ENCODE data around the gene PRDM5.

The PRDM5 gene

GRCh38 chr4:120819805-120820437 is 102.6 kb downstream of the PRDM5 start:
- DNase-seq (ENCODE audit: low spot score) = no peak

- DNase-seq (ENCODE audit: low spot score) = no peak
Measured at GRCh38 chr4:120816296-120816965, 106.1 kb downstream of the PRDM5 start.

GRCh38 chr4:120815361-120815760 is 107.2 kb downstream of the PRDM5 start:
- no peak for DNase-seq (ENCODE audit: low spot score)

GRCh38 chr4:120814886-120815285 is 107.6 kb downstream of the PRDM5 start:
- no peak for DNase-seq (ENCODE audit: low spot score)

- DNase-seq (ENCODE audit: low spot score) = no peak
Measured at GRCh38 chr4:120812216-120812615, 110.3 kb downstream of the PRDM5 start.

- DNase-seq (ENCODE audit: low spot score) = no peak
Measured at GRCh38 chr4:120809518-120809917, 113.0 kb downstream of the PRDM5 start.

- no peak for DNase-seq (ENCODE audit: low spot score)
Measured at GRCh38 chr4:120808475-120809141, 113.9 kb downstream of the PRDM5 start.

- DNase-seq (ENCODE audit: low spot score) = peak; percentile 40
Measured at GRCh38 chr4:120801137-120801758, 121.3 kb downstream of the PRDM5 start.

GRCh38 chr4:120798570-120798969 is 124.0 kb downstream of the PRDM5 start:
- no peak for DNase-seq (ENCODE audit: low spot score)

GRCh38 chr4:120796271-120796670 is 126.3 kb downstream of the PRDM5 start:
- DNase-seq (ENCODE audit: low spot score) = no peak

- DNase-seq (ENCODE audit: low spot score) = no peak
Measured at GRCh38 chr4:120785202-120785601, 137.3 kb downstream of the PRDM5 start.

- DNase-seq (ENCODE audit: low spot score) = no peak
Measured at GRCh38 chr4:120777459-120777858, 145.1 kb downstream of the PRDM5 start.

- no peak for DNase-seq (ENCODE audit: low spot score)
Measured at GRCh38 chr4:120775431-120775830, 147.1 kb downstream of the PRDM5 start.

- no peak for DNase-seq (ENCODE audit: low spot score)
Measured at GRCh38 chr4:120773641-120774040, 148.9 kb downstream of the PRDM5 start.

GRCh38 chr4:120771907-120772306 is 150.6 kb downstream of the PRDM5 start:
- no peak for DNase-seq (ENCODE audit: low spot score)

- DNase-seq (ENCODE audit: low spot score) = no peak
Measured at GRCh38 chr4:120770897-120771296, 151.6 kb downstream of the PRDM5 start.

GRCh38 chr4:120769227-120769626 is 153.3 kb downstream of the PRDM5 start:
- DNase-seq (ENCODE audit: low spot score) = no peak

- no peak for DNase-seq (ENCODE audit: low spot score)
Measured at GRCh38 chr4:120765260-120765680, 157.3 kb downstream of the PRDM5 start.

- DNase-seq (ENCODE audit: low spot score) = no peak
Measured at GRCh38 chr4:120763650-120764049, 158.9 kb downstream of the PRDM5 start.

- no peak for DNase-seq (ENCODE audit: low spot score)
Measured at GRCh38 chr4:120761070-120761469, 161.5 kb downstream of the PRDM5 start.

- no peak for DNase-seq (ENCODE audit: low spot score)
Measured at GRCh38 chr4:120760047-120760446, 162.5 kb downstream of the PRDM5 start.

GRCh38 chr4:120755864-120756263 is 166.7 kb downstream of the PRDM5 start:
- DNase-seq (ENCODE audit: low spot score) = no peak

GRCh38 chr4:120754590-120754989 is 167.9 kb downstream of the PRDM5 start:
- DNase-seq (ENCODE audit: low spot score) = no peak
